H4 (cell line): ENCODE measurements around the gene TPTE2. TPM values are rescaled to one million over a fixed set of nuclear protein-coding genes. Genes with fewer than 3 reads are reported as not detected.
"Not testable (repeated sequence)": the region's sequence is repeated elsewhere in the genome, so short reads cannot be mapped to it uniquely, and the experiment has no call there.

Experiments used
- DNase-seq: peaks from one replicate; pipeline ENCODE4 v3.0.0-alpha.2; 2015; ENCODE audit warnings: low spot score
- total RNA-seq: library from RNA; depleted of rRNA; stranded (reverse); fragments of >200 nt; shearing (Covaris generic); gene quantifications from 2 replicates; pipeline ENCODE4 v1.2.3, GENCODE V29; 2014; rRNA removed

Gene TPTE2
- not detected in 2 replicates for total RNA-seq

- DNase-seq: not testable (repeated sequence)
Measured at GRCh38 chr13:19561127-19561582, at the start of gene TPTE2. Gene TPTE2, minus strand, starts transcription at chr13:19561532. Its CDS starts 58,298 bp downstream, at chr13:19503234.

GRCh38 chr13:19607523-19608078 lies 46.3 kb upstream of the TPTE2 start:
- no peak for DNase-seq

GRCh38 chr13:19606737-19607136 lies 45.4 kb upstream of the TPTE2 start:
- DNase-seq: no peak

- DNase-seq: peak; percentile 7
Measured at GRCh38 chr13:19606152-19606551, 44.8 kb upstream of the TPTE2 start.

GRCh38 chr13:19605161-19605955 lies 44.0 kb upstream of the TPTE2 start:
- no peak for DNase-seq

- no peak for DNase-seq
Measured at GRCh38 chr13:19604306-19604705, 43.0 kb upstream of the TPTE2 start.

GRCh38 chr13:19601749-19602725 lies 40.7 kb upstream of the TPTE2 start:
- DNase-seq: peak; percentile 4

- peak; percentile 13 for DNase-seq
Measured at GRCh38 chr13:19597523-19597922, 36.2 kb upstream of the TPTE2 start.

GRCh38 chr13:19596960-19597361 lies 35.6 kb upstream of the TPTE2 start:
- peak; percentile 6 for DNase-seq

- no peak for DNase-seq
Measured at GRCh38 chr13:19596086-19596485, 34.8 kb upstream of the TPTE2 start.

GRCh38 chr13:19592657-19593180 lies 31.4 kb upstream of the TPTE2 start:
- no peak for DNase-seq

- no peak for DNase-seq
Measured at GRCh38 chr13:19591864-19592263, 30.5 kb upstream of the TPTE2 start.

GRCh38 chr13:19590423-19590822 lies 29.1 kb upstream of the TPTE2 start:
- no peak for DNase-seq

GRCh38 chr13:19589312-19589711 lies 28.0 kb upstream of the TPTE2 start:
- DNase-seq: no peak

- peak; percentile 9 for DNase-seq
Measured at GRCh38 chr13:19587635-19588300, 26.4 kb upstream of the TPTE2 start.

GRCh38 chr13:19586904-19587634 lies 25.7 kb upstream of the TPTE2 start:
- no peak for DNase-seq

GRCh38 chr13:19581675-19582074 lies 20.3 kb upstream of the TPTE2 start:
- no peak for DNase-seq

- no peak for DNase-seq
Measured at GRCh38 chr13:19575230-19575629, 13.9 kb upstream of the TPTE2 start.

- no peak for DNase-seq
Measured at GRCh38 chr13:19573120-19573716, 11.9 kb upstream of the TPTE2 start.

- DNase-seq: no peak
Measured at GRCh38 chr13:19572280-19572679, 10.9 kb upstream of the TPTE2 start.
